K562 (cell line): ENCODE results near the gene POMT1. TPM values are rescaled to one million over a fixed set of nuclear protein-coding genes. Genes with fewer than 3 reads are reported as not detected.

Experiments
- ATAC-seq: fragments of 200-7000 bp; cut with Tn5 transposase; 3 replicates; pipeline ENCODE4 v1.9.1; 2020; ENCODE audit warnings: moderate library complexity
- BruUV-seq: library from RNA; stranded (reverse); fragments of 400-500 nt; replicated peaks from 2 replicates; lab custom pipeline; 2021; lab: Mats Ljungman, UMichigan
- CTCF ChIA-PET: fragments of 300-600 bp; formaldehyde crosslinking; extraction: SDS; loops from one replicate; lab custom pipeline; 2021; ENCODE audit warnings: low intra/inter-chr PET ratio; lab: Yijun Ruan, JAX
- POLR2A ChIA-PET: fragments of 300-600, 350-650 bp; sonication (Branson Sonifier 250); formaldehyde crosslinking; extraction: SDS; loops from one replicate; lab custom pipeline; 2021; ENCODE audit warnings: antibody characterized with exemption, inconsistent platforms; lab: Yijun Ruan, JAX
- DNase-seq, 4 experiments: peaks; one replicate each; pipeline versions ENCODE4 v3.0.0 to v3.0.0-alpha.2; 2011 to 2018; ENCODE audit warnings: low spot score in 3 of 4, mixed read lengths in 3 of 4; ENCODE audit errors: extremely low read depth in 1 of 4
- FAIRE-seq: peaks from 2 replicates; lab custom pipeline; 2011; peaks lifted over from hg19 to GRCh38; lab: Jason Lieb, UNC
- H2AFZ ChIP-seq: 2 replicates; pipeline ENCODE4 v1.6.0; 2011; ENCODE audit warnings: low read depth, low read length, control low read depth, inconsistent platforms
- H3K27ac ChIP-seq: fragments of 200-600 bp; 3 replicates; pipeline ENCODE4 v1.8.0; 2011; ENCODE audit warnings: low read depth, mild to moderate bottlenecking, control low read depth, inconsistent platforms, low read length, moderate library complexity, mixed read lengths; ENCODE audit errors: extremely low read depth
- H3K27me3 ChIP-seq, 2 experiments: fragments of 300-600 bp in 1 of 2; 2 replicates in 1 of 2; 3 replicates in 1 of 2; pipeline versions ENCODE4 v1.6.0 to v1.8.0; 2011; ENCODE audit warnings: inconsistent platforms in 2 of 2, low read length in 2 of 2, mild to moderate bottlenecking in 1 of 2, mixed read lengths in 1 of 2, moderate library complexity in 1 of 2; ENCODE audit not compliant: control insufficient read depth in 2 of 2, insufficient read depth in 2 of 2
- H3K36me3 ChIP-seq: fragments of 300-600 bp; 3 replicates; pipeline ENCODE4 v1.8.0; 2011; ENCODE audit warnings: mild to moderate bottlenecking, low read length, inconsistent platforms; ENCODE audit not compliant: control insufficient read depth, insufficient read depth
- H3K4me1 ChIP-seq, 2 experiments: fragments of 200-600 bp in 1 of 2; replicated peaks in 1 of 2; 2 replicates in 1 of 2; 3 replicates in 1 of 2; pipeline versions ENCODE4 v1.5.1 to v1.8.0; 2011; ENCODE audit warnings: inconsistent platforms in 2 of 2, low read length in 2 of 2, mild to moderate bottlenecking in 1 of 2, mixed read lengths in 1 of 2, moderate library complexity in 1 of 2; ENCODE audit not compliant: control insufficient read depth in 2 of 2, insufficient read depth in 2 of 2
- H3K4me2 ChIP-seq: 2 replicates; pipeline ENCODE4 v1.6.1; 2011; ENCODE audit warnings: low read length, control low read depth, inconsistent platforms, mixed read lengths; ENCODE audit not compliant: insufficient read depth
- H3K4me3 ChIP-seq: fragments of 200-600 bp; sonication (generic), shearing (Covaris generic); 2 replicates; pipeline ENCODE4 v1.5.1; 2016; ENCODE audit warnings: control low read depth, inconsistent platforms
- H3K79me2 ChIP-seq: fragments of 200-600 bp; 3 replicates; pipeline ENCODE4 v1.8.0; 2011; ENCODE audit warnings: low read length, inconsistent platforms; ENCODE audit not compliant: control insufficient read depth, insufficient read depth
- H3K9ac ChIP-seq, 2 experiments: 2 replicates each; pipeline versions ENCODE4 v1.6.0 to v1.6.1; 2011; ENCODE audit warnings: low read depth in 2 of 2, low read length in 2 of 2, control low read depth in 1 of 2, inconsistent platforms in 1 of 2, mild to moderate bottlenecking in 1 of 2, mixed read lengths in 1 of 2; ENCODE audit not compliant: insufficient read depth in 1 of 2
- H3K9me1 ChIP-seq: one replicate; pipeline ENCODE4 v1.6.0; 2011; ENCODE audit warnings: inconsistent platforms, mild to moderate bottlenecking, low read length, moderate library complexity; ENCODE audit not compliant: control insufficient read depth, insufficient read depth
- H3K9me3 ChIP-seq: replicated peaks from 2 replicates; pipeline ENCODE4 v1.5.1; 2011; ENCODE audit warnings: low read depth, low read length, inconsistent platforms; ENCODE audit not compliant: control insufficient read depth, insufficient read depth
- H4K20me1 ChIP-seq: replicated peaks from 2 replicates; pipeline ENCODE4 v1.6.1; 2011; ENCODE audit warnings: low read length, inconsistent platforms, mixed read lengths; ENCODE audit not compliant: control insufficient read depth, insufficient read depth
- ADNP ChIP-seq: fragments of 200-800 bp; sonication (Bioruptor generic); IDR thresholded peaks from 2 replicates; pipeline ENCODE4 v1.6.1; 2016; ENCODE audit warnings: missing genetic modification characterization, missing compliant biosample characterization
- ATF6 ChIP-seq: sonication (generic); formaldehyde crosslinking; IDR thresholded peaks from 2 replicates; pipeline ENCODE4 v1.4.0; 2020; ENCODE audit warnings: mild to moderate bottlenecking, missing genetic modification reagents
- CBX8 ChIP-seq: fragments of 200-600 bp; sonication (generic); IDR thresholded peaks from 2 replicates; pipeline ENCODE4 v1.6.1; 2012; ENCODE audit warnings: borderline replicate concordance, mixed run types, low read depth, mild to moderate bottlenecking, moderate library complexity, mixed read lengths, low read length, control low read depth, inconsistent platforms; ENCODE audit not compliant: poor library complexity, severe bottlenecking; ENCODE audit errors: extremely low read depth
- FIP1L1 ChIP-seq: fragments of 200-400 bp; formaldehyde crosslinking; IDR thresholded peaks from 2 replicates; pipeline ENCODE4 v1.6.1; 2018; ENCODE audit warnings: mild to moderate bottlenecking, low read depth, low read length; ENCODE audit not compliant: poor library complexity, severe bottlenecking
- HNRNPH1 ChIP-seq: fragments of 200-400 bp; formaldehyde crosslinking; optimal IDR thresholded peaks from 2 replicates; pipeline ENCODE3; 2017; ENCODE audit warnings: low read depth, mild to moderate bottlenecking, low read length, moderate library complexity
- MCM2 ChIP-seq: fragments of 450-650 bp; IDR thresholded peaks from 2 replicates; pipeline ENCODE4 v1.6.1; 2017; ENCODE audit warnings: low read depth, mild to moderate bottlenecking
- RBM34 ChIP-seq: fragments of 200-400 bp; formaldehyde crosslinking; IDR thresholded peaks from 2 replicates; pipeline ENCODE4 v1.6.1; 2018; ENCODE audit warnings: low read length, borderline replicate concordance; ENCODE audit not compliant: insufficient read depth
- SFPQ ChIP-seq: fragments of 200-400 bp; formaldehyde crosslinking; IDR thresholded peaks from 2 replicates; pipeline ENCODE4 v1.6.1; 2017; ENCODE audit warnings: mild to moderate bottlenecking, low read depth, low read length, moderate library complexity
- SREBF1 ChIP-seq: fragments of 150-350 bp; IDR thresholded peaks from 2 replicates; pipeline ENCODE4 v1.6.1; 2014; ENCODE audit warnings: antibody characterized with exemption, low read depth, low read length, borderline replicate concordance
- ZNF785 ChIP-seq: fragments of 250-450 bp; sonication (Bioruptor Pico); IDR thresholded peaks from 2 replicates; pipeline ENCODE4 v1.4.0; 2020; ENCODE audit warnings: mild to moderate bottlenecking
- ZSCAN32 ChIP-seq: fragments of 450-650 bp; formaldehyde crosslinking; IDR thresholded peaks from 2 replicates; pipeline ENCODE4 v1.4.0; 2020; ENCODE audit warnings: mild to moderate bottlenecking, moderate library complexity
- WGBS: fragments of 100-300 bp; shearing (Covaris generic); methylation state at CpG from one replicate; pipeline ENCODE4 v1.1.6; 2016; ENCODE audit warnings: low coverage, mixed read lengths; ENCODE audit not compliant: insufficient coverage; ENCODE audit errors: missing lambda C conversion rate; 5-methylcytosine and 5-hydroxymethylcytosine counted together
- in situ Hi-C: fragments of 300-500 bp; cut with MboI; formaldehyde crosslinking; loops from 4 replicates; pipeline ENCODE4 v1.15.0; 2018; ENCODE audit warnings: inconsistent platforms, mixed read lengths
- intact Hi-C: fragments of 100-400 bp; cut with micrococcal nuclease; formaldehyde crosslinking; loops from 2 replicates; pipeline ENCODE4 v1.14.2; 2022
- polyA plus RNA-seq, 8 experiments: library from polyadenylated mRNA; depleted of rRNA in 4 of 8; stranded (reverse) in 5 of 8; unstranded in 3 of 8; fragments of >200 nt; fragmentation: Nextera tagmentation in 2 of 8; fragmentation: Illumina TruSeq in 1 of 8; extraction: Ambion mirVana in 2 of 8; extraction: Trizol in 1 of 8; gene quantifications; 2 replicates each; pipeline versions ENCODE4 v1.2.1 to v1.2.3, GENCODE V29; 2011 to 2014; ENCODE audit warnings: inconsistent platforms in 1 of 8, missing spikeins in 1 of 8
- total RNA-seq, 7 experiments: library from RNA; depleted of rRNA in 6 of 7; stranded (reverse); fragments of >200 nt in 6 of 7; fragmentation: Illumina TruSeq in 2 of 7; extraction: Trizol in 2 of 7; gene quantifications; 2 replicates each; pipeline versions ENCODE4 v1.2.1 to v1.2.3, GENCODE V29; 2011 to 2021; ENCODE audit warnings: low replicate concordance in 1 of 7
- TF ChIP-seq, protein P1 (sequence below): fragments of 200-800 bp; sonication (Bioruptor generic); IDR thresholded peaks from 2 replicates; pipeline ENCODE4 v1.6.1; 2017; ENCODE audit warnings: missing genetic modification characterization, missing compliant biosample characterization
- TF ChIP-seq, protein P2 (sequence below): fragments of 250-450 bp; sonication (Bioruptor Pico); IDR thresholded peaks from 2 replicates; pipeline ENCODE4 v1.8.0; 2022; ENCODE audit warnings: inconsistent platforms

POMT1 gene
- total and polyA plus RNA-seq, 9 of the 15 experiments (the other 6 are each of a cell fraction or from before 2014, with no cell fraction given), result 1.8 to 23.5 (median 14.6) TPM

- POLR2A ChIA-PET, result interaction anchor here (0.6 to 1.0 kb wide), 3 partner anchors 22 to 1394 kb away, joined by 3 read pairs; no protein-coding TSS in a partner anchor
- TF ChIP-seq ATF6 (CRISPR knock-in tag), result no peak
- TF ChIP-seq, protein P1, sequence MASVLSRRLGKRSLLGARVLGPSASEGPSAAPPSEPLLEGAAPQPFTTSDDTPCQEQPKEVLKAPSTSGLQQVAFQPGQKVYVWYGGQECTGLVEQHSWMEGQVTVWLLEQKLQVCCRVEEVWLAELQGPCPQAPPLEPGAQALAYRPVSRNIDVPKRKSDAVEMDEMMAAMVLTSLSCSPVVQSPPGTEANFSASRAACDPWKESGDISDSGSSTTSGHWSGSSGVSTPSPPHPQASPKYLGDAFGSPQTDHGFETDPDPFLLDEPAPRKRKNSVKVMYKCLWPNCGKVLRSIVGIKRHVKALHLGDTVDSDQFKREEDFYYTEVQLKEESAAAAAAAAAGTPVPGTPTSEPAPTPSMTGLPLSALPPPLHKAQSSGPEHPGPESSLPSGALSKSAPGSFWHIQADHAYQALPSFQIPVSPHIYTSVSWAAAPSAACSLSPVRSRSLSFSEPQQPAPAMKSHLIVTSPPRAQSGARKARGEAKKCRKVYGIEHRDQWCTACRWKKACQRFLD (CRISPR knock-in tag), result no peak
- no peak for TF ChIP-seq SREBF1
- no peak for TF ChIP-seq FIP1L1
- TF ChIP-seq, protein P2, sequence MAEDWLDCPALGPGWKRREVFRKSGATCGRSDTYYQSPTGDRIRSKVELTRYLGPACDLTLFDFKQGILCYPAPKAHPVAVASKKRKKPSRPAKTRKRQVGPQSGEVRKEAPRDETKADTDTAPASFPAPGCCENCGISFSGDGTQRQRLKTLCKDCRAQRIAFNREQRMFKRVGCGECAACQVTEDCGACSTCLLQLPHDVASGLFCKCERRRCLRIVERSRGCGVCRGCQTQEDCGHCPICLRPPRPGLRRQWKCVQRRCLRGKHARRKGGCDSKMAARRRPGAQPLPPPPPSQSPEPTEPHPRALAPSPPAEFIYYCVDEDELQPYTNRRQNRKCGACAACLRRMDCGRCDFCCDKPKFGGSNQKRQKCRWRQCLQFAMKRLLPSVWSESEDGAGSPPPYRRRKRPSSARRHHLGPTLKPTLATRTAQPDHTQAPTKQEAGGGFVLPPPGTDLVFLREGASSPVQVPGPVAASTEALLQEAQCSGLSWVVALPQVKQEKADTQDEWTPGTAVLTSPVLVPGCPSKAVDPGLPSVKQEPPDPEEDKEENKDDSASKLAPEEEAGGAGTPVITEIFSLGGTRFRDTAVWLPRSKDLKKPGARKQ (CRISPR knock-in tag), result no peak
- no peak for TF ChIP-seq HNRNPH1
- no peak for TF ChIP-seq CBX8
- no peak for TF ChIP-seq ZSCAN32 (CRISPR knock-in tag)
- TF ChIP-seq RBM34, result no peak
- no peak for TF ChIP-seq ADNP (tag)
- TF ChIP-seq ZNF785 (CRISPR knock-in tag), result no peak
- no peak for TF ChIP-seq SFPQ
- TF ChIP-seq MCM2, result no peak
Measured at GRCh38 chr9:131554087-131554842, 51.5 kb downstream of the POMT1 start.

More at GRCh38 chr9:131554087-131554842, 51.5 kb downstream of the POMT1 start:
- FAIRE-seq (no peak), ATAC-seq (no peak), DNase-seq (no peak)
- Histone ChIP-seq H2AFZ (no peak overlapping the region), H3K36me3 (no peaks in the 10 kb centered on the region), H3K4me2 (no peak overlapping the region), H3K79me2 (no peaks in the 10 kb centered on the region), H3K9ac (no peak overlapping the region), H3K4me1 (peaks cover 0 to 18% of the 10 kb centered on the region in 2 experiments; a peak in 2 of 5 replicates), H4K20me1 (no peaks in the 10 kb centered on the region), H3K9me3 (no peaks in the 10 kb centered on the region), H3K4me3 (no peak overlapping the region), H3K9me1 (no peaks in the 10 kb centered on the region), H3K27me3 (peaks cover 11% of the 10 kb centered on the region in 2 experiments; a peak in 3 of 5 replicates), H3K27ac (no peak overlapping the region)
- CTCF ChIA-PET, result no interaction called here
- in situ Hi-C loops (no loop called here), intact Hi-C loops (no loop called here)
- no TSS peak for BruUV-seq
- 40% methylated on average over 6 of the region's 60 CpGs for WGBS
